GM23248 (cell line): Measurements from ENCODE around the gene PRR9. TPM values are rescaled to one million over a fixed set of nuclear protein-coding genes. Genes with fewer than 3 reads are reported as not detected.
A peak's percentile ranks its signal among the peaks of the same experiment; 100 is the strongest.

Source experiments
- DNase-seq: peaks from one replicate; pipeline ENCODE4 v3.0.0-alpha.2; 2015
- H2AFZ ChIP-seq: fragments of 200-600 bp; sonication (generic); 2 replicates; pipeline ENCODE4 v1.6.1; 2016; ENCODE audit warnings: antibody characterized with exemption
- H3F3A ChIP-seq: fragments of 200-600 bp; sonication (generic); 2 replicates; pipeline ENCODE4 v1.6.1; 2016; ENCODE audit warnings: mild to moderate bottlenecking, antibody characterized with exemption, mixed run types; ENCODE audit not compliant: insufficient read depth
- H3K27ac ChIP-seq: fragments of 200-600 bp; sonication (generic); 2 replicates; pipeline ENCODE4 v1.5.1; 2016; ENCODE audit warnings: mild to moderate bottlenecking
- H3K27me3 ChIP-seq: fragments of 200-600 bp; sonication (generic); replicated peaks from 2 replicates; pipeline ENCODE4 v1.6.1; 2016; ENCODE audit warnings: mild to moderate bottlenecking; ENCODE audit not compliant: insufficient read depth
- H3K36me3 ChIP-seq: fragments of 200-600 bp; sonication (generic); 2 replicates; pipeline ENCODE4 v1.6.1; 2016; ENCODE audit warnings: low read depth, mild to moderate bottlenecking
- H3K4me1 ChIP-seq: fragments of 200-600 bp; sonication (generic); 2 replicates; pipeline ENCODE4 v1.6.1; 2016; ENCODE audit warnings: mild to moderate bottlenecking; ENCODE audit not compliant: insufficient read depth
- H3K4me2 ChIP-seq: fragments of 200-600 bp; sonication (generic); one replicate; pipeline ENCODE4 v1.6.1; 2016; ENCODE audit warnings: mild to moderate bottlenecking; ENCODE audit not compliant: unreplicated experiment
- H3K4me3 ChIP-seq: fragments of 200-600 bp; sonication (generic); 2 replicates; pipeline ENCODE4 v1.5.1; 2016; ENCODE audit warnings: mild to moderate bottlenecking
- H3K79me2 ChIP-seq: fragments of 200-600 bp; sonication (generic); 2 replicates; pipeline ENCODE4 v1.6.1; 2016; ENCODE audit warnings: mild to moderate bottlenecking; ENCODE audit not compliant: insufficient read depth
- H3K9ac ChIP-seq: fragments of 200-600 bp; sonication (generic); 2 replicates; pipeline ENCODE4 v1.6.1; 2016; ENCODE audit warnings: mild to moderate bottlenecking
- H3K9me2 ChIP-seq: fragments of 200-600 bp; sonication (generic); 2 replicates; pipeline ENCODE4 v1.6.1; 2016; ENCODE audit warnings: mixed run types, mild to moderate bottlenecking, moderate library complexity; ENCODE audit not compliant: insufficient read depth
- H3K9me3 ChIP-seq: fragments of 200-600 bp; sonication (generic); one replicate; pipeline ENCODE4 v1.6.1; 2017; ENCODE audit warnings: low read depth
- H4K20me1 ChIP-seq: fragments of 200-600 bp; sonication (generic); 2 replicates; pipeline ENCODE4 v1.6.0; 2016; ENCODE audit not compliant: insufficient read depth
- EZH2 ChIP-seq: fragments of 200-600 bp; sonication (generic); IDR thresholded peaks from 2 replicates; pipeline ENCODE4 v1.6.1; 2018; ENCODE audit warnings: antibody characterized with exemption, mild to moderate bottlenecking; ENCODE audit not compliant: insufficient read depth, poor library complexity, severe bottlenecking
- EZH2phosphoT487 ChIP-seq: fragments of 200-600 bp; sonication (generic); IDR thresholded peaks from 2 replicates; pipeline ENCODE4 v1.6.1; 2018; ENCODE audit warnings: antibody characterized with exemption, moderate library complexity, mild to moderate bottlenecking, low read depth; ENCODE audit not compliant: insufficient read depth
- WGBS, 2 experiments: methylation state at CpG; one replicate each; pipeline ENCODE4 v1.1.6; 2015 to 2017; ENCODE audit warnings: low lambda C conversion rate in 2 of 2, low coverage in 1 of 2; ENCODE audit errors: missing lambda C conversion rate in 2 of 2; 5-methylcytosine and 5-hydroxymethylcytosine counted together
- in situ Hi-C: fragments of 300-500 bp; cut with MboI; formaldehyde crosslinking; loops from 2 replicates; pipeline ENCODE4 v1.15.0; 2020
- polyA plus RNA-seq: library from polyadenylated mRNA; unstranded; fragments of >200 nt; fragmentation: Nextera tagmentation; extraction: Ambion mirVana; gene quantifications from 2 replicates; pipeline ENCODE4 v1.2.1, GENCODE V29; 2016
- total RNA-seq: library from RNA; depleted of rRNA; stranded (reverse); fragments of >200 nt; shearing (Covaris generic); gene quantifications from 2 replicates; pipeline ENCODE4 v1.2.3, GENCODE V29; 2014

Gene PRR9
- total and polyA plus RNA-seq, 2 experiments from 2014 or later = 0.30 TPM; not detected in 1

- Histone ChIP-seq H3F3A (no peaks in the 10 kb centered on the region), H3K4me3 (no peak overlapping the region), H3K9ac (no peak overlapping the region), H3K27ac (no peak overlapping the region), H3K27me3 (no peaks in the 10 kb centered on the region; the same call in none of the 2 replicates), H3K36me3 (no peaks in the 10 kb centered on the region), H3K9me2 (no peaks in the 10 kb centered on the region), H3K4me2 (no peak overlapping the region), H3K79me2 (no peaks in the 10 kb centered on the region), H3K4me1 (no peaks in the 10 kb centered on the region), H3K9me3 (no peaks in the 10 kb centered on the region), H4K20me1 (no peaks in the 10 kb centered on the region), H2AFZ (no peak overlapping the region)
- in situ Hi-C loops = no loop called here
- DNase-seq = peak; percentile 5
- TF ChIP-seq EZH2 (no peak), EZH2phosphoT487 (no peak)
- 10 to 11% methylated on average over 3 of the region's 3 CpGs for WGBS, 2 experiments
These were observed 27.0 kb upstream of the PRR9 start for GRCh38 chr1:153190373-153190772.

GRCh38 chr1:153192697-153193096 lies 24.7 kb upstream of the PRR9 start:
- 8 to 12% methylated on average over 3 of the region's 3 CpGs for WGBS, 2 experiments

DNA sequence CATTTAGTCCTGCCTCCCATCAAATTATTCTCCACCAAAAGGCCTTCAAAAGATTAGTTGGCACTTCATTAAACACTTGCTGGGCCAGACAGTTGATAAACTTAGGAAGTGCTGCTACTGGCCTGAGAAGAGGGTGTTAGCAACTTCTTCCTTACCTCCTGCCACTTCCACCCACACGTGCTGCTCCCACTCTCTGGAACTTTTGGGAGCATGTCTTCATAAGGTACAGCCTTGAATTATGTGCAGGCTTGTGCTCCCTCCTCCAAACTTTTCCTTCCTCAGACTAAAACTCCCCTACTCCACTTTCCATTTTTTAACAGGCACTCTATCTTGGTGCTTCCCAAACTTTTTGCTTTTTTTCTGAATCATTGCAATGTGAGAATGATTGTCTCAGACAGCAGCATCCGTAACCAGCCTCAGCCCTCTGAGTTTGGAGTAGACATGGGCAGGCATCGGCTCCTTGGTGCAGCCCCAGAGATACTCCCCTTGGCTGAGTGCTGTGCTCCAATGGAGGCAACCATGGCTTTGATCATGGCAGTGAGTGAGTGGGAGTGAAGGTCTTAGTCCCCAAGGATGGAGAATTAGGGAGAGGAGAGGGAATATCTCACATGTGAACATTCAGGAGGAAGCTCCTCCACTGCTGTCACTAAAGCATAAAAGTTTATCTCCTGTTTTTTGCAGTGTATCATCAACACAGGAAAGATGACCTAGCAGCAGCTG lies 22.9 kb upstream of the PRR9 start:
- WGBS, 2 experiments = 23 to 29% methylated on average over 3 of the region's 3 CpGs
- no peak overlapping the region for H2AFZ ChIP-seq
- in situ Hi-C loops = no loop called here
- H3K27me3 ChIP-seq = peaks cover 13% of the 10 kb centered on the region
- H3K9ac ChIP-seq = no peak overlapping the region
- no peak for DNase-seq
- no peaks in the 10 kb centered on the region for H3K79me2 ChIP-seq
- H3K27ac ChIP-seq = no peak overlapping the region
- H3F3A ChIP-seq = no peaks in the 10 kb centered on the region
- no peaks in the 10 kb centered on the region for H3K36me3 ChIP-seq
- no peak overlapping the region for H3K4me2 ChIP-seq
- no peaks in the 10 kb centered on the region for H4K20me1 ChIP-seq
- H3K4me3 ChIP-seq = no peak overlapping the region
- H3K9me2 ChIP-seq = no peaks in the 10 kb centered on the region
- TF ChIP-seq EZH2phosphoT487 (no peak), EZH2 (no peak)
- H3K4me1 ChIP-seq = no peaks in the 10 kb centered on the region
- no peaks in the 10 kb centered on the region for H3K9me3 ChIP-seq

More at GRCh38 chr1:153192697-153193096, 24.7 kb upstream of the PRR9 start:
- Histone ChIP-seq H3K79me2 (no peaks in the 10 kb centered on the region), H3K4me1 (no peaks in the 10 kb centered on the region), H3F3A (no peaks in the 10 kb centered on the region), H3K4me2 (no peak overlapping the region), H2AFZ (no peak overlapping the region), H3K27me3 (peaks cover 5% of the 10 kb centered on the region), H3K4me3 (no peak overlapping the region), H4K20me1 (no peaks in the 10 kb centered on the region), H3K9ac (no peak overlapping the region), H3K9me2 (no peaks in the 10 kb centered on the region), H3K36me3 (no peaks in the 10 kb centered on the region), H3K9me3 (no peaks in the 10 kb centered on the region), H3K27ac (no peak overlapping the region)
- DNase-seq = peak; percentile 2
- TF ChIP-seq EZH2phosphoT487 (no peak), EZH2 (no peak)
- in situ Hi-C loops = no loop called here

GRCh38 chr1:153195216-153195615 lies 22.2 kb upstream of the PRR9 start:
- H3K27ac ChIP-seq = no peak overlapping the region
- H3F3A ChIP-seq = no peaks in the 10 kb centered on the region
- DNase-seq = no peak
- H4K20me1 ChIP-seq = no peaks in the 10 kb centered on the region
- TF ChIP-seq EZH2 (no peak), EZH2phosphoT487 (no peak)
- in situ Hi-C loops = no loop called here
- H2AFZ ChIP-seq = no peak overlapping the region
- H3K9me3 ChIP-seq = no peaks in the 10 kb centered on the region
- H3K9ac ChIP-seq = no peak overlapping the region
- no peaks in the 10 kb centered on the region for H3K9me2 ChIP-seq
- H3K27me3 ChIP-seq = peaks cover 13% of the 10 kb centered on the region
- WGBS, 2 experiments = 31 to 36% methylated on average over 4 of the region's 4 CpGs
- no peaks in the 10 kb centered on the region for H3K79me2 ChIP-seq
- no peak overlapping the region for H3K4me2 ChIP-seq
- no peaks in the 10 kb centered on the region for H3K4me1 ChIP-seq
- no peak overlapping the region for H3K4me3 ChIP-seq
- no peaks in the 10 kb centered on the region for H3K36me3 ChIP-seq
